ENCODE measurements around the gene NPM1.

NPM1 gene

DNA sequence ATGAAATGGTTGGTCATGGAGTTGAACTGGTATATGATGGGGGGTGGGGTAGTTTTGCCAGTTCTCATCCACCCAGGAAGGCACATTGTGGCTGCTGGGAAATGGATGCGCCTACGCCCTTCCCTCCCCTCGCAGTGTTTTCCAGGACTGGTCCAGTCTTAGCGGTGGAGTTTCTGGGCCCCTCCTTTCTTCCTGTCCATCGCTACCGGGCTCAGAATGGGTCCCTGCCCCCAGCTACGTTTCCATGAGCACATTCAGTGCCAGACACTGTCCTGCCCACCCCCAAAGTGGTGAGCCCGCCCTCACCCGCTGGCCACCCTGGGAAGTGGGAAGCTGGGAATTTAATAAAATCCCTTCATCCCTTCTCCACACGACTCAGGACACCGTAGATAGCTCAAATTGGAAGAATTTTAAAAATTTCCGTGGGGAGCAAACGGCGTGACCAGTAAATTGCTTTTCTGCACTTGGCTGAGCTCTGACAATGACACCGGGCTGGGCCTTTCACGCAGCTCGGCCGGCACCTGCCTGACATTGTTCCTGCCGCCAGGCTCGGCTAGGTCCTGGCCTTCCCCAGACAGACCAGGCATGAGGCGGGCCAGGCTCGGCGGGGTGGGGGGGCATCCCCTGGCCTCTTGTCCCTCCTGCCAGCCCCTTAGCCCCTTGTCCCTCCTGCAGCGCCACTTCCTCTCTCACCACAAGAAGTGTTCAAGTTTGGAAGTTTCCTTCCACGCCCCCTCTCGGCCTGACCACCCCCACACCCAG, 35.4 kb downstream of the NPM1 start:
- no peak overlapping the region for H3K4me3 ChIP-seq (ENCODE audit: low read depth, low read length)
- H3K27me3 ChIP-seq (ENCODE audit: insufficient read depth, low read depth, severe bottlenecking): no peaks in the 10 kb centered on the region
- no peaks in the 10 kb centered on the region for H3K9me3 ChIP-seq (ENCODE audit: severe bottlenecking)
- TF ChIP-seq CTCF (IDR thresholded peaks at IDR 0.05; ENCODE audit: low read depth, low read length): no peak
- DNase-seq: no peak
- no peak overlapping the region for H3K27ac ChIP-seq
- no peaks in the 10 kb centered on the region for H3K36me3 ChIP-seq

DNA sequence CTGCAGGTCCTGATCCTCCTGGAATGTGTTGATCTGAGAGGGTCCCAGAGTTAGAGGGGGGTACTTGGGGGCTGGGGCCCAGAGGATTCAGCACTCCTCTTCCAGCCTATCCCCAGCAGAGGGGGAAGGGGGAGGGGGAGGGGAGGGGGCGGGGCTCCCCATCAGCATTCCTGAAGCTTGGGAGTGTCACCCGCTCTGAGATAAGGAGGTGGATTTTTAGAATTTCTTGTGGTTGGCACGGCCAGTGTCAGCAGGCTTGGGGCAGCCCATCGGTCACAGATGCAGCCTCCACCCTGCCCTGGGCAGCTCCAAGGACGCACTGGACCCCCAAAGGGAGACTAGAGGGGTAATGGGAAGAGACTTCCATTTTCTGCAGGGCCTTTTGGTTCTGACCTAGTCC, 37.1 kb downstream of the NPM1 start:
- H3K4me3 ChIP-seq (ENCODE audit: low read depth, low read length): no peak overlapping the region
- no peaks in the 10 kb centered on the region for H3K9me3 ChIP-seq (ENCODE audit: severe bottlenecking)
- H3K36me3 ChIP-seq: no peaks in the 10 kb centered on the region
- H3K27me3 ChIP-seq (ENCODE audit: insufficient read depth, low read depth, severe bottlenecking): no peaks in the 10 kb centered on the region
- no peak for TF ChIP-seq CTCF (IDR thresholded peaks at IDR 0.05; ENCODE audit: low read depth, low read length)
- no peak for DNase-seq
- no peak overlapping the region for H3K27ac ChIP-seq

GRCh38 chr5:171425596-171426244, 38.1 kb downstream of the NPM1 start:
- no peak for DNase-seq
- TF ChIP-seq CTCF (IDR thresholded peaks at IDR 0.05; ENCODE audit: low read depth, low read length): no peak
- Histone ChIP-seq H3K4me3 (ENCODE audit: low read depth, low read length) (no peak overlapping the region), H3K9me3 (ENCODE audit: severe bottlenecking) (no peaks in the 10 kb centered on the region), H3K27me3 (ENCODE audit: insufficient read depth, low read depth, severe bottlenecking) (no peaks in the 10 kb centered on the region), H3K36me3 (no peaks in the 10 kb centered on the region), H3K27ac (no peak overlapping the region)

- no peak overlapping the region for H3K4me3 ChIP-seq (ENCODE audit: low read depth, low read length)
- H3K27me3 ChIP-seq (ENCODE audit: insufficient read depth, low read depth, severe bottlenecking): no peaks in the 10 kb centered on the region
- TF ChIP-seq CTCF (IDR thresholded peaks at IDR 0.05; ENCODE audit: low read depth, low read length): no peak
- no peaks in the 10 kb centered on the region for H3K36me3 ChIP-seq
- no peak for DNase-seq
- H3K9me3 ChIP-seq (ENCODE audit: severe bottlenecking): no peaks in the 10 kb centered on the region
- H3K27ac ChIP-seq: no peak overlapping the region
Measured at GRCh38 chr5:171426266-171426665, 38.6 kb downstream of the NPM1 start.

GRCh38 chr5:171426680-171427079, 39.0 kb downstream of the NPM1 start:
- H3K27me3 ChIP-seq (ENCODE audit: insufficient read depth, low read depth, severe bottlenecking): no peaks in the 10 kb centered on the region
- H3K9me3 ChIP-seq (ENCODE audit: severe bottlenecking): no peaks in the 10 kb centered on the region
- H3K27ac ChIP-seq: no peak overlapping the region
- H3K36me3 ChIP-seq: no peaks in the 10 kb centered on the region
- H3K4me3 ChIP-seq (ENCODE audit: low read depth, low read length): no peak overlapping the region
- TF ChIP-seq CTCF (IDR thresholded peaks at IDR 0.05; ENCODE audit: low read depth, low read length): no peak
- DNase-seq: no peak

All from WERI-Rb-1 (cell line).